ENCODE results near the gene PHLDA3. TPM values are rescaled to one million over a fixed set of nuclear protein-coding genes. Genes with fewer than 3 reads are reported as not detected.

Gene PHLDA3
- total and polyA plus RNA-seq, 4 donors, result 12.8 to 73.2 (median 38.9) TPM

- H3K9me3 ChIP-seq (ENCODE audit: control insufficient read depth in 4 of 4, insufficient read depth in 3 of 4, low read length in 3 of 4), result no peaks in the 10 kb centered on the region
- H3K4me1 ChIP-seq (ENCODE audit: control insufficient read depth in 5 of 5, insufficient read depth in 5 of 5, low read length in 5 of 5), result peaks cover 0 to 17% (median 5%) of the 10 kb centered on the region in 5 donors
- H3K27me3 ChIP-seq (ENCODE audit: control insufficient read depth in 3 of 3, insufficient read depth in 3 of 3, low read length in 2 of 3), result peaks cover 0 to 5% (median 0%) of the 10 kb centered on the region in 3 donors
- 62 to 86% methylated on average over 6 of the region's 6 CpGs for WGBS, 2 donors
- H3K36me3 ChIP-seq (ENCODE audit: control insufficient read depth in 4 of 4, insufficient read depth in 4 of 4, low read length in 4 of 4), result no peaks in the 10 kb centered on the region
- H3K4me3 ChIP-seq, result no peak overlapping the region
- no peak overlapping the region for H3K9ac ChIP-seq (ENCODE audit: insufficient read depth in 1 of 2, low read length in 2 of 2)
- no peak overlapping the region for H3K27ac ChIP-seq (ENCODE audit: low read depth in 1 of 2, low read length in 1 of 2)
- DNase-seq, result no peak
- TF ChIP-seq CTCF (IDR thresholded peaks at IDR 0.05; ENCODE audit: control extremely low read depth, extremely low read depth), result no peak
- ATAC-seq (ENCODE audit: insufficient read depth, low FRiP score), result no peak
Observed at GRCh38 chr1:201476670-201477344, 7.8 kb upstream of the PHLDA3 start.

GRCh38 chr1:201475915-201476669, 7.1 kb upstream of the PHLDA3 start:
- Histone ChIP-seq H3K4me3 (no peak overlapping the region), H3K27me3 (ENCODE audit: control insufficient read depth in 3 of 3, insufficient read depth in 3 of 3, low read length in 2 of 3) (peaks cover 0 to 4% (median 0%) of the 10 kb centered on the region in 3 donors), H3K9ac (ENCODE audit: insufficient read depth in 1 of 2, low read length in 2 of 2) (no peak overlapping the region), H3K9me3 (ENCODE audit: control insufficient read depth in 4 of 4, insufficient read depth in 3 of 4, low read length in 3 of 4) (no peaks in the 10 kb centered on the region), H3K36me3 (ENCODE audit: control insufficient read depth in 4 of 4, insufficient read depth in 4 of 4, low read length in 4 of 4) (no peaks in the 10 kb centered on the region), H3K27ac (ENCODE audit: low read depth in 1 of 2, low read length in 1 of 2) (no peak overlapping the region), H3K4me1 (ENCODE audit: control insufficient read depth in 5 of 5, insufficient read depth in 5 of 5, low read length in 5 of 5) (peaks cover 0 to 10% (median 4%) of the 10 kb centered on the region in 5 donors)
- TF ChIP-seq CTCF (IDR thresholded peaks at IDR 0.05; ENCODE audit: control extremely low read depth, extremely low read depth), result no peak
- DNase-seq (no peak), ATAC-seq (ENCODE audit: insufficient read depth, low FRiP score) (no peak)
- 65 to 68% methylated on average over 8 of the region's 8 CpGs for WGBS, 2 donors

- ATAC-seq (ENCODE audit: insufficient read depth, low FRiP score) (no peak), DNase-seq (no peak)
- Histone ChIP-seq H3K27ac (ENCODE audit: low read depth in 1 of 2, low read length in 1 of 2) (no peak overlapping the region), H3K27me3 (ENCODE audit: control insufficient read depth in 3 of 3, insufficient read depth in 3 of 3, low read length in 2 of 3) (no peaks in the 10 kb centered on the region), H3K9me3 (ENCODE audit: control insufficient read depth in 4 of 4, insufficient read depth in 3 of 4, low read length in 3 of 4) (no peaks in the 10 kb centered on the region), H3K9ac (ENCODE audit: insufficient read depth in 1 of 2, low read length in 2 of 2) (no peak overlapping the region), H3K4me3 (no peak overlapping the region), H3K4me1 (ENCODE audit: control insufficient read depth in 5 of 5, insufficient read depth in 5 of 5, low read length in 5 of 5) (peaks cover 0 to 5% (median 2%) of the 10 kb centered on the region in 5 donors), H3K36me3 (ENCODE audit: control insufficient read depth in 4 of 4, insufficient read depth in 4 of 4, low read length in 4 of 4) (no peaks in the 10 kb centered on the region)
- WGBS, 2 donors, result 63 to 79% methylated on average over 2 of the region's 2 CpGs
- TF ChIP-seq CTCF (IDR thresholded peaks at IDR 0.05; ENCODE audit: control extremely low read depth, extremely low read depth), result no peak
Observed at GRCh38 chr1:201475130-201475529, 6.1 kb upstream of the PHLDA3 start.
